ENCODE data around the gene CTBS. TPM values are rescaled to one million over a fixed set of nuclear protein-coding genes. Genes with fewer than 3 reads are reported as not detected.

Gene CTBS
- total RNA-seq, 1 donor = 7.0 TPM

DNA sequence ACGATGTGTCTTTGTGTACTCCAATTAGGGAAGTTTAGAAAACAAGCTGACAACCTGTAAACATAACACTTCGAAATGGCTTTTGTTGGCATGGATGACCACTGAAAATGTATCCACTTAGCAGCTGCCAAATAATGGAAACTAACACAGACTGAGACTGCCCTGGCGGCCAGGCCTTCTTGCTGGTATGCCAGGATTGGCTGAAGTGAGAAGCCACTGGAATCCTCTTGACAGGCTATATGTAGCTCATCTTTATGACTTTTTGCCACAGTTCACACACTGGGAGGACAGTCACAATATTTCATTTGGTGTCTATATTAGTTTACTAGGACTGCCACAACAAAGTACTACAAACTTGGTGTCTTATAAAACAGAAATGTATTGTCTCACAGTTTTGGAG is 12.9 kb upstream of the CTBS start:
- no peak for DNase-seq (ENCODE audit: low read depth in 2 of 3, low spot score in 2 of 3)

DNA sequence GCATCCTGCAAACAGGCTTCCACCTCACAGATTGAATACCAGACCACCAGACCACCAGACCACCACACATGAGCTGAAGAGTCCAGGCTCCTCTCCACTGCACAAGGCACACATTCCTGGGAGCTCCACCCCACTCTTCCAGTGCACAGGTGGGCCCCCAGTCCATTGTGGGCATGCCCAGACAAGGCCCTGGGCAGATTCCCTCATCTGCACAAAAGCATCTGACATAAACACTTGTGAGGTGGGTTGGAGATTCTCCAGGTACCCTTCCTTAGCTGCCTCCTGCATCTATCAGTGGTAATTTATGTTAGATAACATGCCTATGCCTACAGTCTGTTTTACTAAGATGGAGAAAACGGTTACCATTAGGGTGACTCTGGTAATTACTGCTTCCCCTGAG is 11.6 kb upstream of the CTBS start:
- no peak for DNase-seq (ENCODE audit: low read depth in 2 of 3, low spot score in 2 of 3)

DNA sequence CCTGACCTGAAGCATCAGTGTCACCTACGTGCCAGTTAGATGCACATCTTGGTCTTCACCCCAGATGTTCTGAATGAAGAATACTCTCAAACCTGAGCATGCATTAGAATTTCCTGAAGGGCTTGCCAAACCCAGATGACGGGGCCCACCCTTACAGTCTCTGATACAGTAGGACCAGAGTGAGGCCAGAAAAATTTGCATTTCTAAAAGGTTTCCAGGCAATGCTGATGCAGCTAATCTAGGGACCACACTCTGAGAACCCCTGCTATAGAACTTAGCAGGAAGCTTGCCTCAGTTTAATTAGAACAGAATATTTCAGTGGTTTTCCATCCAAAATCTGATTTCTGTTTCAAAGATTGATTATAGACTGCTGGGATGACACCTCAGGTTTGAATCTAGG is 9.9 kb upstream of the CTBS start:
- no peak for DNase-seq (ENCODE audit: low read depth in 2 of 3, low spot score in 2 of 3)

DNA sequence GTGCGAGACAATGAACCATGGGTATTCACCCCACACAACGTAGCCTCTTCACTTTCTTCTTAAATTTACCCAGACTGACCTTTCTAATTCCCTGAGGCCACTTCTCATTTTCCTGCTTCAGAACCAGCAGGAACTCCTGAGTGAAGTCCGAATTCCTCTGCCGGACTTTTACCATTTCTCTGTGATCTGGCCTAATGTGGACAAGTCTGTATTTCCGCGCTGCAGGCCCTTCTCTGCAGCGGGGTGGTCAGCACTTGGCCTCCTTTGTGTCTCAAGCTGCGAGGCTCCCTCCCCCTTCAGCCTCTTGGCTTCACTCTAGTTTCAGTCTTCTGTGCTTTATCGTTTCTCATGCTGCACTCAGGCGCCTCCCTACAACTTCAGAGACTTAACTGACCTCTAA is 9.4 kb upstream of the CTBS start:
- no peak for DNase-seq (ENCODE audit: low read depth in 2 of 3, low spot score in 2 of 3)

DNA sequence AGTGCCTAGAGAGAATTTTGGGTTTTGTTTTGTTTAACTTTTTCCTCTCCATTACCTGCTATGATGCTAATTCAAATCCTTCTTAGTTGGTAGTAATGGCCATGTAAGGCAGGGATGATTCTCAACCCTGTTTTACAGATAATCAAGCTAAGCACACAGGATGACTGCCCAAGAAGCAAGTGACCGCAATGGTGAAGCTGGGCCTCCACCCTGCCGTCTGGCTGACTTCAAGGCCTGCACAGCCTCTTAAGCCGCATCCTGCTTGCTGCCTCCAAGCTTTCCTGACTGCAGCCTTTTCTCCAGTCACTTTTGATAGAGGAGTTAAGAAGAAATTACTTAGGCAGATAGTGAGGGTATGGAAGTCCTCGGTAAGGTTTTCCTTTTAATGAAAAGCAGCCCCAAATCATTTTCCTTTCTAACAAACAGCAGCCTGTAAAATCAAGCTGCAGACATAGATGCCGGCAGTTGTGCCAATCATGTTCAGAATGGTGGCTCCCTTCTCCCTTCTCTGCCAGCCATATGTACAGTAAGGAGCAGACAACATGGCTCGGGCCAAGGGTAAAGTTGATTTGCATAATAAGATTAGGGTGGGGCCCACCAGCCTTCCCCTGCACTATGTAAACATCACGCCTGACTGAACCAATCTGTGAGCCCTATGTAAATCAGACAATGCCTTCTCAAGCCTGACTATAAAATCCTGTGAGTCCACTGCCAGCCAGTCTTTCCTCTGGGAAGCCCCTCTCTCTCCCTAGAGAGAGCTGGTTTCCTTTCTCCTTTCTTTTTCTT is 8.8 kb upstream of the CTBS start:
- no peak for DNase-seq (ENCODE audit: low read depth in 2 of 3, low spot score in 2 of 3)

DNA sequence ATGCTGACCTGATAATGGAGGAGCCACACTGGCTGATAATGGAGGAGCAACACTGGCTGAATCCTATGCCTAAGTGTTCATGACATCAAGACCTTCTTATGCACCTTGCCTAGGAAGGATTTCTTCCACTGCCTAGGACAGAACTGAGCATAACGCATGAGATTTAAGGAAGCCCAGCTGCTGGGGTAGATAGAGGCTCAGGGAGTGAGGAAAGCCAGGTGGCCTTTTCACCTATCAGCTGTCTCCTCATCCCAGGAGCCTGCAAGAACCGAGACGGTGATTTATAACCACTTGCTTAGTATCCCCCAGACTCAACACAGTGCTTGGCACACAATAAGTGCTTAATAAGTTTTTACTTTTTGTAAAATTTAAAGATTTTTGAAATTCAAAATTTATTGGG is 7.4 kb upstream of the CTBS start:
- DNase-seq (ENCODE audit: low read depth in 2 of 3, low spot score in 2 of 3) = no peak

DNA sequence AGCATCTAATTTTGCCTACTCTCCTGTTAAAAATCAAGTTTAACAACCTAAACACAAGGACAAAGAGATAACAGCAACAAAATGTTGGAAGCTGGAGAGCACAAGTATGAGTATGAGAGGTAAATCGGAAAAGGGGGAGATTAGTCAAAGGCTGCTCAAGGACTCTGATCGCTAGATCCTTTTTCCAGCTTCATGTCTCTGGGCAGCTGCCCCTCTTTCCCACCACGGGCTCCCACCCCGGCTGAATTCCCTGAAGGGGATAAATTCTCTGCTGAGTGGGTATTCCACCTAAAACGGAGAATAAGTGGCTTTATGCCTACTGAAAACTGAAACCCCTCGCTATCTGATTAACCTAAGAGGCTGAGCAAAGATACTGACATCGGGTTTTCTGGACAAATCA is 696 bp upstream of the CTBS start:
- DNase-seq (ENCODE audit: low read depth in 2 of 3, low spot score in 2 of 3) = no peak

DNA sequence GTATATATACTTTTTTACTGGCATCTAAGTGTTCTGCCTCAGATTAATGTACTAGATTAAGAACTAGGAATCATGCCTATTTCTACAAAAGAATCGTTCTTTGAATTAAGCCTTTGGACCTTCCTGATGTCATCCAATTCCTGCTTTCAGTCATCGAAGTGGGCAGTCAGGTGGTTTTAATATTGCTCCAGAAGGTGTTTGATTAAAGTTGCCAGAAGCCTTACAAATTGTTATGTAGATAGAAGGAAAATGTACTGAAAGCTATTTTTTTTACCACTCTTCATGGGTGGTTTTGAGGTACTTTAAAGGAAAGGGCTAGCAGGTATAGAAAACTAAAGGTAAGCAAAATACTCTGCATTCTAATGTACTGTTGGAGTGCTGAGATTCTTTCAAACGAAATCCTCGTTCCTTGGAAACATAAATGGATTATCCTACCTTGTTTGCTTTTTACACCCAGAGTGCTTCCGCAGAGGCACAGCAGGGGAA is 716 bp downstream of the CTBS start:
- DNase-seq (ENCODE audit: low read depth in 2 of 3, low spot score in 2 of 3) = peak in 2 of 3 donors; percentile 1 to 8

DNA sequence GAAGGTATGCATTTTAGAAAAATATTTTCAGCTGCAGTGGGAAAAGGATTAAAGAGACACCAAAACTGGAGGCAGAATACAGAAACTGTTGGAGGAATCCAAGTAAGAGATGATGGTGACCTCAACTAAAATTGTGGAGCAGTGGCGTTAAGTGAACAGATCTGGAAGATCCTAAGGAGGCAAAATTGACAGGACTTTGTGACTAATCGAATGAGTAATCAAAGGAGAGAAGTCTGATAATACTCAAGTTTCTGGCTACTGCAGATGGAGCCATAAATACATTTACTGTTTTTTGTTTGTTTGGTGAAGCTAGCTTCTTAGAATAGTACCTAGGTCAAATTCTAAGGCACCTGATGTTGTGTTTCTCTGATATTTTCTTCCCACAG is 3.1 kb downstream of the CTBS start:
- no peak for DNase-seq (ENCODE audit: low read depth in 2 of 3, low spot score in 2 of 3)

DNA sequence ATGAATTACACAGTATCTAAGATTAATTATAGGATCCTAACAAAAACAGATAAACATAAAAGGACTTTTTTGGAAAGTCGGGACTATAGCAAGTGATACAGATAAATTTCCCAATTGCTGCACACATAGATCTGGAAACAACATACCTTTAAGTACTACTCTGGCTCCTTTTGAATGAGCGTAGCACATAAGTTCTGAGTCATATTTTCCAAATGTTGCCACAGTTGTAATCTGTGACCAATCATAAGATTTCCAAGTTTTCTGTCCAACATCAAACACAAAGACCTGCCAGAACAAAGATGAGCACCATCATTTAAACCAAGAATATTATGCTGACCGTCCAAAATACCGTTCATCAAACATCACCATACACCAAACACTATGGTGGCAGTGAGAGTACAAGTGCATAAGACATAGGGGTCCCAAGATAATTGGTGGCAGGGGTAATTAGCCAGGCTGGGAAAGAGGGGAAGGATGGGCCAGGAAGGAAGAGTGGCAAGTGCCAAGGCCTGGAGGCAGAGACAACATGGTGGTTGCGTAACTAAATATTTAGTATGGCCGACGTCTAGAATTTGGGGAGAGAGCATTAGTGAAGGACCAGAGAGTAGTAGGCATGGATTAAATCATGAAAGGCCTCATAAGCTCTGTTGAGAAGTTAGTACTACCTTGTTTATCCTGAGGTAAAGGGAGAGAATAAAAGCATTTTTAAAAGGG is 3.6 kb downstream of the CTBS start:
- DNase-seq (ENCODE audit: low read depth in 2 of 3, low spot score in 2 of 3) = no peak

DNA sequence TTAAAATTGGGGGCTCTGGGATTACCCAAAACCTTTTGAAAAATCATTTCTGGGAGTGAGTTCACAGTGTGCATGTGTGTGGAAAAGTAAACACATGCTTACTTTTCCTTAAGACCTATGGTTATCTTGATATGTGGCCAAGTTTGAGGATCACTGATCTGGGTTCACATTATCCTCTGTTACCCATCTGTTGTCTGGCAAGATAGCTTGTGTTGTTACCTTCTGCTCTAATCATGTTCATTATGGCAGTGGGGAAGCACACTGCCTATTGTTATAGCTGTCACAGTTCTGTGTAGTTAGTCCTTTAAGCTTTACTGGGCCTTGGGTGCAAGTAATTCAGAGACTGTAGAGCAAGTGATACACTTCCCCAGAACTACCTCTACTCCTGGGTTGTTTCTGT is 5.0 kb downstream of the CTBS start:
- DNase-seq (ENCODE audit: low read depth in 2 of 3, low spot score in 2 of 3) = no peak

DNA sequence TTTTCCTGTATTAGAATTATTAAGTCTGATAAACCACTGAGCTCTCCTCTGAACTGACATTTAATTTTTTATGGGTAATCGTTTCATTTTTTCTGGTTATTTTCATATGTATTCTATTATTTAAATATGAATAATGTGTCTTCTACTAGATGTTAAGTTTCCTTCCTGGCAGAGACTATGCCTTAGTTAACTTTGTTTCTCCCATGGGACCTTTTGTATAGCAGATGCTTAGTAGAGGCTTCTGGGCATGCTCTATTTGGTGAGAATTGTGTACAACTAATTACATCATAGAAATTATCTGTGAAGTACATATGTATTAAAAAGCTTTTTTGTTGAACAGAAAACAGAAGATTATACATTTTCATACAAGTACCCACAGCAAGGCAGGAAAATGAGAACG is 23.4 kb downstream of the CTBS start:
- DNase-seq (ENCODE audit: low read depth in 2 of 3, low spot score in 2 of 3) = no peak

DNA sequence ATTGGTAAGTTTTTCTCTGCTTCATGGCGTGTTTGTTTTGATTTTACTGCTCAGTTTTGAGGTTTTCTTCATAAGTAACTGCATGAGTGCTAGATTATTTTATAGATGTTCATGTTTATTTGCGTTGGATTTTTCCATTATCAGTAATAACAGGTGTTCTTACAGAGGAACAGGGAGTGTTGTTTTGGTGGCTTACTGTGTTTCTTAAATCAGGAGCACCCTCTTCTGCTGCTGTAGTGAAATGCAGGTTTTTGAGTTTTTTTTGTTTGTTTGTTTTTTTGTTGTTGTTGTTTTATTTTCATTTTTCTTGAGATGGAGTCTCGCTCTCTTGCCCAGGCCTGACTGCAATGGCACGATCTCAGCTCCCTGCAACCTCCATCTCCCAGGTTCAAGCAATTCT is 32.6 kb downstream of the CTBS start:
- peak in 2 of 3 donors; percentile 10 to 14 for DNase-seq (ENCODE audit: low read depth in 2 of 3, low spot score in 2 of 3)

DNA sequence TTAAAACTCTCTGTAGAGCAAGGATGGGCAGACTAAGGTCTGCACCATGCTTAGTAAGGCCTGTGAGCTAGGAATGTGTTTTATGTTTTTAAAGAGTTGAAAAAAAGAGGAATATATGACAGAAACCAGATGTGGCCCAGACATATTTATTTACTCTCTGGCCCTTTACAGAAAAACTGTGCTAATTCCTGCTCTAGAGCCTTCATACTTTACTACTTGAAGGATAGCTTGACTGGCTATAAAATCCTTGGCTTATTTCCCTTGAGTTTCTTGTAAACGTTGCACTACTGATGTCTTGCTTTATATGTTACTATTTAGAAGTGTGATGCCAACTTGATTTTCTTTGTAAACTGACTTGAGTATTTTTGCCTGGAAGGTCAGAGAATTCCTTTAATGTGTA is 33.5 kb downstream of the CTBS start:
- DNase-seq (ENCODE audit: low read depth in 2 of 3, low spot score in 2 of 3) = no peak

DNA sequence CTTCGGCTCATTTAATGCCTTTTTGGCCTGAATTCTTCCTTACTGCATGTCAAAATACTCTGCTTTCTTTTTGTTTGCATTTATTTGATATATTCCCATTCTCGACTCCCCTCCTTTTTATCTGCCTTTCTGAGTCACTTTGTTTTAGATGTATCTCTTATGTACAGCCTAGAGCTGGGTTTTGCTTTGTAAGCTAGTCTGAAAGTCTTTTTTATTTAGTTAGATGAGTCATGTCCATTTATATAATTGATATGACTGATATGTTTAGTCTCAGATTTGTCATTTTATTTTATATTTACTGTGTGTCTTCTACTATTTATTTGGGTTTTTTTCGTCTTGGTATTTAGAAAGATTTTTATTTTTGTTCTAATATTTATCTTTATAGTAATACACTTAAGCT is 34.3 kb downstream of the CTBS start:
- DNase-seq (ENCODE audit: low read depth in 2 of 3, low spot score in 2 of 3) = no peak

DNA sequence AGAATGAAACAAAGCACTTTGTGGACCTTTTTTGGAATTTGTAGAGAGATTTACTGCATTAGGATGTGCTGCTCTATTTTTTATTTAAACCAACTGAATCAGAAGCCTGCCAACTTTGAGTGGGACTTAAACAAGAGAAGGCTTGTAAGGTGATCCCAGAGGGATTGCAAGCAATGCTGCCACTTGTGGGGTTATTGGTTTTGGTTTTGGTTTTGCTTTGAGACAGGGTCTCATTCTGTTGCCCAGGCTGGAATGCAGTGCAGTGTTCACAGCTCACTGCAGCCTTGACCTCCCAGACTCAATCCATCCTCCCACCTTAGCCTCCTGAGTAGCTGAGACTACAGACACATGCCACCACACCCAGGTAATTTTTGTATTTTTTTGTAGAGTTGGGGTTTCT is 35.6 kb downstream of the CTBS start:
- DNase-seq (ENCODE audit: low read depth in 2 of 3, low spot score in 2 of 3) = no peak

DNA sequence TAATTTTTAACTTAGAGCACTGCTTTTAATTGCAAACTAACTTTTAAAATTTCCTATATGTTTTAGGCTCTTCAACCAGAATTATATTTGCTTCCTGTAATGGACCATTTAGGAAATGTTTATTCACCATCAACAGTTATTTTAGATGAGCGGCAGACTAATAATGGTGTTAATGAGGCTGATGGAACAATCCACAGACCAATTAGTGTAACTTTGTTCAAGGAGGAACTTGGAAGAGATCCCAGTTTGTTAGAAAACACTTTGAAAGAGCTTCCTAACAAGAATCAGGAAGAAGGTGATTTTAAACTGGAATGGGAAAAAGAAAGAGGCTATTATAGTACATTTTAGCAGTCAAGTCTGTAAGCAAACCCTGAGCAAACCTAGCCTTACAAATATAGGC is 48.5 kb downstream of the CTBS start:
- DNase-seq (ENCODE audit: low read depth in 2 of 3, low spot score in 2 of 3) = no peak

DNA sequence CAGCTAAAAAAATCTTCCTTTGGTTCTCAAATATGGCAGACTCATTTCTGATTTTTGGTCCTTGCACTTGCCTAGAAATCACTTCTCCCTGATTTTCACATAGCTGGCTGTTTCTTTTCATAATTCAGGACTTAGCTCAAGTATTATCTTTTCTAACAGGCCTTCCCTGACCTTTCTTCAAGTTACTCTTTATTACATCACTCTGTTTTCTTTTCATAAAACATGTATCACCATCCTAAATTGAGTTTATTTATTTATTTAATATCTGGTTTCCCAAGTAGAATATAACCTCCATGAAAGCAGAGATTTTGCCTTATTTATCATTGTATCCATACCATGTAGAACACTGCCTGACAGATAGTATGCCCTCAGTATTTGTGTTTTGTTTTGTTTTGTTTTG is 49.6 kb downstream of the CTBS start:
- DNase-seq (ENCODE audit: low read depth in 2 of 3, low spot score in 2 of 3) = no peak

DNA sequence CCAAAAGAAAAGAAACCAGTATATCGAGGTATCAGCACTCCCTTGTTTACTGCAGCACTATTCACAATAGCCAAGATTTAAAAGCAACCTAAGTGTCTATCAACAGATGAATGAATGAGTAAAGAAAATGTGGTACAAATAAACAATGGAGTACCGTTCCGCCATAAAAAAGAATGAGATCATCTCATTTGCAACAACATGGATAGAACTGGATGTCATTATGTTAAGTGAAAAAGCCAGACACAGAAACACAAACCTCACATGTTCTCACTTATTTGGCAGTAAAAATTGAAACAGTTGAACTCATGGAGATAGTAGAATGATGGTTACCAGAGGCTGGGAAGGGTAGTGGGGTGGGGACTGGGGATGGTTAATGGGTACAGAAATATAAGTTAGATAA is 63.6 kb downstream of the CTBS start:
- DNase-seq (ENCODE audit: low read depth in 2 of 3, low spot score in 2 of 3) = no peak

DNA sequence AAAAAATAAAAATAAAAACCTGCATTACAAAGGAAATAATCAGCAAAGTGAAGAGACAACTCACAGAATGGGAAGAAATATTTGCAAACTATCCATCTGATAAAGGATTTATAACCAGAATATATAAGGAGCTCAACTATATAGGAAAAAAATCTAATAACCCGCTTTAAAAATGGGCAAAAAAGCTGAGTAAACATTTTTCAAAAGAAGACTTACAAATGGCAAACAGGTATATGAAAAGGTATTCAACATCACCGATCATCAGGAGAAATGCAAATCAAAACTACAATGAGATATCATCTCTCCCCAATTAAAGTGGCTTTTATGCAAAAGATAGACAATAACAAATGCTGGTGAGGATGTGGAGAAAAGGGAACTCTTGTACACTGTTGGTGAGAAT is 64.1 kb downstream of the CTBS start:
- DNase-seq (ENCODE audit: low read depth in 2 of 3, low spot score in 2 of 3) = no peak

DNA sequence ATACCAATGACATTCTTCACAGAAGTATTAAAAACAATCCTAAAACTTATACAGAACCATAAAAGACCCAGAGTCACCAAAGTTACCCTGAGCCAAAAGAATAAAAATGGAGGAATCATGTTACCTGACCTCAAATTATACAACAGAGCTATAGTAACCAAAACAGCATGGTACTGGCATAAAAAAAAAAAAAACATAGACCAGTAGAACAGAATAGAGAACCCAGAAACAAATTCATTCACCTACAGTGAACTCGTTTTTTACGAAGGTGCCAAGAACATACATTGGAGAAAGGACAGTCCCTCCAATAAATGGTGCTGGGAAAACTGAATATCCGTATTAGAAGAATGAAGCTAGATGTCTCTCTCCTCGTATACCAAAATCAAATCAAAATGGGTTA is 65.2 kb downstream of the CTBS start:
- DNase-seq (ENCODE audit: low read depth in 2 of 3, low spot score in 2 of 3) = no peak

DNA sequence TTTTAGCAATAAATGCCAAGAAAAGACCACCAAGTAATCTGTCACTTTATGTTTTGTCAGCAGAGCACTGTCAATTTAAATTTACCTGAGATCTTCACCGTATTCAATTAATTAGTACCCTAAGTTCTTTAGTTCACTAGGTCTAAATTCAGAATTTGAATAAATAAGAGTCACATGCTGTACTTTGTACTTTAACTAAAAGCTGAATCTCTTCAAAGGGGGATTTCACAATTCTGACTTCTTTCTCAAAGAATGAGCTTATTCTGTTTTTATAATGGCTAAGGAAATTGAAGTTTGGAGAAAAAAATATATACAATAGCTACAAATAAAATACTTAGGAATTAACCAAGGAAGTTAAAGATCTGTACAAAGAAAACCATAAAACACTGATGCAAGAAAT is 65.7 kb downstream of the CTBS start:
- DNase-seq (ENCODE audit: low read depth in 2 of 3, low spot score in 2 of 3) = no peak
